WI38 (cell line): ENCODE results near the gene SPATS2L.

Source experiments
- H3K4me3 ChIP-seq: 2 replicates; pipeline ENCODE4 v1.5.1; 2011; ENCODE audit warnings: low read depth, mild to moderate bottlenecking, control low read depth, low read length
- TF ChIP-seq, protein P1 (sequence below): IDR thresholded peaks from 2 replicates; pipeline ENCODE4 v1.5.1; 2012; ENCODE audit warnings: low read depth, mild to moderate bottlenecking, control low read depth, low read length

SPATS2L gene

DNA sequence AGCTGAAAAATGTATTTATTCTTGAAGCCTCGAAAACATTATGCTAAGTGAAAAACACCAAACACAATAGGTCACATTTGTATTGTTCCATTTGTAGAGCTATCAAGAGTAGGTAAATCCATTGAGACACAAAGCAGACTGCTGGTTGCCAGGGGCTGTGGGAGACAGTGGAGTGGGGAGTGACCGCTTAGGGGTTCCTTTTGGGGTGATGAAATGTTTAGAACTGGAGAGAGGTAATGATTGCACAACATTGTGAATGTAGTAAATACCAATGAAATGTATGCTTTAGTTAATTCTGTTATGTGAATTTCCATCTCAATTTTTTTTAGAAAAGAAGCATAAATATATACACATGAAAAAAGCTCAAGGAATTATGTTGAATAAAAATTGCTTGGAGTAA, 187.6 kb downstream of the SPATS2L start:
- no peak overlapping the region for H3K4me3 ChIP-seq
- TF ChIP-seq, protein P1, sequence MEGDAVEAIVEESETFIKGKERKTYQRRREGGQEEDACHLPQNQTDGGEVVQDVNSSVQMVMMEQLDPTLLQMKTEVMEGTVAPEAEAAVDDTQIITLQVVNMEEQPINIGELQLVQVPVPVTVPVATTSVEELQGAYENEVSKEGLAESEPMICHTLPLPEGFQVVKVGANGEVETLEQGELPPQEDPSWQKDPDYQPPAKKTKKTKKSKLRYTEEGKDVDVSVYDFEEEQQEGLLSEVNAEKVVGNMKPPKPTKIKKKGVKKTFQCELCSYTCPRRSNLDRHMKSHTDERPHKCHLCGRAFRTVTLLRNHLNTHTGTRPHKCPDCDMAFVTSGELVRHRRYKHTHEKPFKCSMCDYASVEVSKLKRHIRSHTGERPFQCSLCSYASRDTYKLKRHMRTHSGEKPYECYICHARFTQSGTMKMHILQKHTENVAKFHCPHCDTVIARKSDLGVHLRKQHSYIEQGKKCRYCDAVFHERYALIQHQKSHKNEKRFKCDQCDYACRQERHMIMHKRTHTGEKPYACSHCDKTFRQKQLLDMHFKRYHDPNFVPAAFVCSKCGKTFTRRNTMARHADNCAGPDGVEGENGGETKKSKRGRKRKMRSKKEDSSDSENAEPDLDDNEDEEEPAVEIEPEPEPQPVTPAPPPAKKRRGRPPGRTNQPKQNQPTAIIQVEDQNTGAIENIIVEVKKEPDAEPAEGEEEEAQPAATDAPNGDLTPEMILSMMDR, result no peak

- no peak overlapping the region for H3K4me3 ChIP-seq
- TF ChIP-seq, protein P1, result no peak
These were observed 190.2 kb downstream of the SPATS2L start for GRCh38 chr2:200496696-200497095.

- TF ChIP-seq, protein P1, result no peak
- H3K4me3 ChIP-seq, result no peak overlapping the region
These were observed 192.1 kb downstream of the SPATS2L start for GRCh38 chr2:200498402-200499162.

DNA sequence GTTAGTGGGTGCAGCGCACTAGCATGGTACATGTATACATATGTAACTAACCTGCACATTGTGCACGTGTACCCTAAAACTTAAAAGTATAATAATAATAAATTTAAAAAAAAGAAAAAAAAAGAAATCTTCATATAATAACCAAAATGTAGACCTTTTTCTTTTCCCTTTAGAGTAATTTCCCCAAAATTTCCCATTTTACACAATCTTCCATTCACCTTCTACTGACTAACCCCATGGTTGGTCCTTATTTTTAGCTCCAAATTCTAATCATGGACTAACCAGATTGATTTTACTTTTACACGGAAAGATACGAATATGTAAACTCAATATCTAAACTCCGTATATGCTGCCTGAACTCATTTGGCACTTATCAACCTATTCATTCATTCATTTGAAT, 195.7 kb downstream of the SPATS2L start:
- TF ChIP-seq, protein P1, result no peak
- no peak overlapping the region for H3K4me3 ChIP-seq

GRCh38 chr2:200506679-200507078, 200.2 kb downstream of the SPATS2L start:
- no peak overlapping the region for H3K4me3 ChIP-seq
- TF ChIP-seq, protein P1, result no peak

GRCh38 chr2:200507179-200507578, 200.7 kb downstream of the SPATS2L start:
- TF ChIP-seq, protein P1, result no peak
- no peak overlapping the region for H3K4me3 ChIP-seq

- TF ChIP-seq, protein P1, result no peak
- peak overlapping the region; percentile 84 for H3K4me3 ChIP-seq
These were observed 202.7 kb downstream of the SPATS2L start for GRCh38 chr2:200509235-200509611.
